ENCODE results near the gene CA10. TPM values are rescaled to one million over a fixed set of nuclear protein-coding genes. Genes with fewer than 3 reads are reported as not detected.

Gene CA10
- polyA plus RNA-seq, 3 donors from 2014 or later, result not detected

DNA sequence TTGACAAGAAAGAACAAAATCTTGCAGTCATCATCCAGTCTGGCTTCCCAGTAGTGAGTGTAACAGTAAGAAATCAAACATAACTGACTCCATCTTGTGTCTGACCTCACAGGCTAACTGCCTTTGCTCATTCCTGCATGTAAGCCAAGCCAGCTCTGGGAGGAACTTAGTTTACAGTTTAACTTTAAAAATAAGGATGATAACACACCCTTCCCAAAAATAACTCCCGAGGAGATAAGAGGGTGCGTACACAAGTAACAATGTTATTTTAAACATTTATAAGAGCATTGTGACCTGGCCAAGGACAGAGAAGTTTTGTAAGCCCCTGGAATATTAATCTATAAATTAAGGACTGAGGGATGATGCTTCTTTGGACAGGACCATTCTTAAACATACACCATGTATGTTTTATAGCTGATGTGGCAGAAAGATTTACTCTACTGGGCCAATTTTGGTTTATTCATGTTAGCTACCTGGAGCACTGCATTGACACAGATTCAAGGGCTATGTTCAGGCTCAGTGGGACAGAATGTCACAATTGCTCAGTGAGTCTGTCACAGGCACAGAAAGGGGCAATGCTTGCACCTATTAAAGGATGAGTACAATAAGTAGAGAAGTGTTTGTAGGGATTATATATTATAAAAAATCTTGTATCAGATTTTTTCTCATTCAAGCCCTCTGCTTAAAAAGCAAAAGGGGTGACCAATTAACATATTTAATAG, 554.1 kb downstream of the CA10 start:
- Mint-ChIP-seq H3K27ac (no peak overlapping the region), H3K36me3 (no peaks in the 10 kb centered on the region)
- DNase-seq, result no peak

GRCh38 chr17:51601622-51602261, 556.8 kb downstream of the CA10 start:
- H3K27me3 Mint-ChIP-seq (ENCODE audit: low read depth in 3 of 3), result peaks cover 0 to 9% (median 3%) of the 10 kb centered on the region in 3 donors
- no peaks in the 10 kb centered on the region for H3K36me3 Mint-ChIP-seq
- no peak for DNase-seq
- H3K9me3 Mint-ChIP-seq, result no peaks in the 10 kb centered on the region
- no peaks in the 10 kb centered on the region for H3K4me1 Mint-ChIP-seq
- H3K4me3 Mint-ChIP-seq, result no peak overlapping the region
- no peak overlapping the region for H3K27ac Mint-ChIP-seq

More for the DNA sequence above, 554.1 kb downstream of the CA10 start:
- Mint-ChIP-seq H3K4me1 (no peaks in the 10 kb centered on the region), H3K9me3 (no peaks in the 10 kb centered on the region), H3K4me3 (no peak overlapping the region), H3K27me3 (ENCODE audit: low read depth in 3 of 3) (peaks cover 1 to 12% (median 4%) of the 10 kb centered on the region in 3 donors)

DNA sequence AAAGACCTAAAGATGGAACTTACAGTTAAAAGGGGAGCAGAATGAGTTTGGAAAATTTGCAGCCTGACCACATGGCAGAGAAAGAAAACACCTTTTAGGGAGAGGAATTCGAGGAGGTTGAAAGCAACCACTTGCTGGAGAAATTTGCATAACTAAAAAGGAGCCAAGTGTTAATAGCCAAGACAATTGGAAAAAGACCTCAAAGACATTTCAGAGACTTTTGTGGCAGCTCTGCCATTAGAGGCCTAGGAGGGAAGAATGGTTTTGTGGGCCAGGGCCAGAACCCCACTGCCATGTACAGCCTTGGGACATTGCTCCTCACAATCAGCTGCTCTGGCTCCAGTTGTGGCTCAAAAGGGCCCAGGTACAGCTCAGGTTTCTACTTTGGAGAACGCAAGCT, 559.7 kb downstream of the CA10 start:
- DNase-seq, result no peak
- no peak overlapping the region for H3K27ac Mint-ChIP-seq
- no peaks in the 10 kb centered on the region for H3K36me3 Mint-ChIP-seq
- no peaks in the 10 kb centered on the region for H3K4me1 Mint-ChIP-seq
- no peak overlapping the region for H3K4me3 Mint-ChIP-seq
- no peaks in the 10 kb centered on the region for H3K9me3 Mint-ChIP-seq
- H3K27me3 Mint-ChIP-seq (ENCODE audit: low read depth in 3 of 3), result peaks cover 2 to 7% (median 2%) of the 10 kb centered on the region in 3 donors

DNA sequence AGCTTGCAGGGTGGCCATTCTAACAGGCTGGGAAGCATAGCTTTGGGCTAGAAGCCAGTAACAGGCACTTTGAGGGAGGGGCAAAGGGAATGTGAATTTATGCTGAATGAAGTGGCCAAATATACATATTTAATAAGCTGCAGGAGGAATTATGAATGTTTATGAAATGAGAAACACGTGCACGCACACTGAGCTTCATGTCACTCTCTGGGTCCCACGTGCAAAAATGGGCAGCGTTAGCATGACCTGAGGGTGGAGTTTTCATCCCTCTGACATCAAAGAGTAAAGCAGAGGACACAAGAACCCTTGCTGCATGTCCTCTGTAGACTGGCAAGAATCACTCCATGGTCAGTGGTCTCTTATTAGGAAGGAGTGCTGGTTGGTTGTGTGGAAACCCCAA, 561.2 kb downstream of the CA10 start:
- no peaks in the 10 kb centered on the region for H3K36me3 Mint-ChIP-seq
- peaks cover 2 to 6% (median 2%) of the 10 kb centered on the region in 3 donors for H3K27me3 Mint-ChIP-seq (ENCODE audit: low read depth in 3 of 3)
- no peak overlapping the region for H3K27ac Mint-ChIP-seq
- no peaks in the 10 kb centered on the region for H3K4me1 Mint-ChIP-seq
- no peak overlapping the region for H3K4me3 Mint-ChIP-seq
- DNase-seq, result no peak
- H3K9me3 Mint-ChIP-seq, result no peaks in the 10 kb centered on the region

DNA sequence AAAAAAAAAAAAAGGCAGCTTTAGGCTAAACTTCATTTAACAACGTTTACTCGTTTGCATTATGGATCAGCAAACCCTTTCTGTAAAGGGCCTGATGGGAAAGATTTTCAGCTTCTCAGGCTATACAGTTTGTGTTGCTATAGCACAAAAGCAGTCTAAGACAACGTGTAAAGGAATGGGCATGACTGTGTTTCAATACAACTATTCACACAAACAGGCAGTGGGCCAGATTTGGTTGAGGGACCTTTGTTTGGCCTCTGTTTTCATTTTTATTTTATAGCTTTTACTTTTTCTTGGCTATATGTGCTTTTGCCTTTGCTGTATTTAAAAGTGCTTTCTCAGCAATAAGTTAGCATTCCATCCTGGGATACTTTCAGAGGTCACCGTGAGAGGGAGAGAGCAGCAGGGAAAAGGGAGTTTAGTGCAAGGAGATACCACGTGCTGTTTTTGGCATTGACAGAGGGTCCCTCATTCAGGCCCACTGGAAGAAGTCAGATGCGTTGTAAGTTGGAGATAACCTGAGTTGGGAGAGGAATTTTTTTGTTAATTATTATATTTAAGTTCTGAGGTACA, 562.6 kb downstream of the CA10 start:
- no peaks in the 10 kb centered on the region for H3K36me3 Mint-ChIP-seq
- no peak for DNase-seq
- H3K4me3 Mint-ChIP-seq, result no peak overlapping the region
- no peak overlapping the region for H3K27ac Mint-ChIP-seq
- H3K9me3 Mint-ChIP-seq, result peaks cover 0 to 4% (median 0%) of the 10 kb centered on the region in 6 donors
- no peaks in the 10 kb centered on the region for H3K4me1 Mint-ChIP-seq
- peaks cover 2 to 7% (median 4%) of the 10 kb centered on the region in 3 donors for H3K27me3 Mint-ChIP-seq (ENCODE audit: low read depth in 3 of 3)

GRCh38 chr17:51590071-51590656, 568.4 kb downstream of the CA10 start:
- Mint-ChIP-seq H3K4me3 (no peak overlapping the region), H3K36me3 (peaks cover 0 to 3% (median 0%) of the 10 kb centered on the region in 3 donors), H3K4me1 (no peaks in the 10 kb centered on the region), H3K27ac (no peak overlapping the region), H3K27me3 (ENCODE audit: low read depth in 3 of 3) (peaks cover 4 to 6% (median 4%) of the 10 kb centered on the region in 3 donors), H3K9me3 (peaks cover 0 to 17% (median 4%) of the 10 kb centered on the region in 6 donors)
- no peak for DNase-seq

- H3K9me3 Mint-ChIP-seq, result peaks cover 0 to 17% (median 4%) of the 10 kb centered on the region in 6 donors
- no peaks in the 10 kb centered on the region for H3K4me1 Mint-ChIP-seq
- no peak overlapping the region for H3K4me3 Mint-ChIP-seq
- no peak overlapping the region for H3K27ac Mint-ChIP-seq
- H3K27me3 Mint-ChIP-seq (ENCODE audit: low read depth in 3 of 3), result peaks cover 5 to 6% (median 6%) of the 10 kb centered on the region in 3 donors
- no peak for DNase-seq
- H3K36me3 Mint-ChIP-seq, result peaks cover 0 to 3% (median 0%) of the 10 kb centered on the region in 3 donors
Measured at GRCh38 chr17:51588063-51588462, 570.5 kb downstream of the CA10 start.

GRCh38 chr17:51587516-51587915, 571.0 kb downstream of the CA10 start:
- peaks cover 0 to 17% (median 4%) of the 10 kb centered on the region in 6 donors for H3K9me3 Mint-ChIP-seq
- H3K36me3 Mint-ChIP-seq, result peaks cover 0 to 3% (median 0%) of the 10 kb centered on the region in 3 donors
- H3K27me3 Mint-ChIP-seq (ENCODE audit: low read depth in 3 of 3), result peaks cover 6 to 7% (median 6%) of the 10 kb centered on the region in 3 donors
- H3K27ac Mint-ChIP-seq, result no peak overlapping the region
- H3K4me1 Mint-ChIP-seq, result no peaks in the 10 kb centered on the region
- H3K4me3 Mint-ChIP-seq, result no peak overlapping the region
- DNase-seq, result no peak

- H3K27ac Mint-ChIP-seq, result no peak overlapping the region
- H3K27me3 Mint-ChIP-seq (ENCODE audit: low read depth in 3 of 3), result peaks cover 2 to 6% (median 4%) of the 10 kb centered on the region in 3 donors
- peak in 1 of 3 donors; percentile 2 for DNase-seq
- H3K4me3 Mint-ChIP-seq, result no peak overlapping the region
- H3K9me3 Mint-ChIP-seq, result peaks cover 0 to 17% (median 4%) of the 10 kb centered on the region in 6 donors
- peaks cover 0 to 3% (median 0%) of the 10 kb centered on the region in 3 donors for H3K36me3 Mint-ChIP-seq
- no peaks in the 10 kb centered on the region for H3K4me1 Mint-ChIP-seq
Measured at GRCh38 chr17:51585514-51586104, 572.9 kb downstream of the CA10 start.

DNA sequence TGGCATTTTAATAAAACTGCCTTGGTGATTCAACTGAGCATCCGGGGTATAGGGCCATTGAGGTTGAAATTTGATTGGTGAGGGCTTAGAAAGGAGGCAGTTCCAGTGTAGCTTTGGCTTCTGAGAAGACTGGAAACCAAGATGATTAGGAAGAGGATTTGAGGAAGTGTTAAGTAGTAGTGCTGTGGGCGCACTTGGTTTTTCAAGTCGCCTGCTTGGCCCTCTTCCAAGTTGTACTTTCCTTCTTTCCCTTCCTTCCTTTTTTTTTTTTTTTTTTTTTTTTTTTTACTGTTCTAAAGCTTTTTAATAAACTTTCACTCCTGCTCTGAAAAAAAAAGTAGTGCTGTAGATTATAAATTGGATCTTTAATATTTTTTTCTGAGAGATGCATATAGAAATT, 577.6 kb downstream of the CA10 start:
- Mint-ChIP-seq H3K27me3 (ENCODE audit: low read depth in 3 of 3) (peaks cover 2 to 12% (median 5%) of the 10 kb centered on the region in 3 donors), H3K9me3 (peaks cover 0 to 9% (median 3%) of the 10 kb centered on the region in 6 donors), H3K4me1 (no peaks in the 10 kb centered on the region), H3K27ac (no peak overlapping the region), H3K36me3 (no peaks in the 10 kb centered on the region), H3K4me3 (no peak overlapping the region)
- no peak for DNase-seq

All from immature natural killer cell (primary cell).